ENCODE results near the gene ACSL1. TPM values are rescaled to one million over a fixed set of nuclear protein-coding genes. Genes with fewer than 3 reads are reported as not detected.

ACSL1 gene
- total and polyA plus RNA-seq, 2 of the 8 experiments (the other 6 are each of a cell fraction or from before 2014, with no cell fraction given), result 2.3 to 8.7 TPM

- Histone ChIP-seq H3K27ac (ENCODE audit: low read depth, low read length) (no peak overlapping the region), H4K8ac (ENCODE audit: extremely low read depth, insufficient read depth, low read length) (no peak overlapping the region), H3K79me1 (ENCODE audit: low read depth, low read length) (no peaks in the 10 kb centered on the region; the same call in 1 of the 2 replicates), H4K91ac (replicated peaks; ENCODE audit: insufficient read length, low read length) (no peak overlapping the region), H3K56ac (replicated peaks; ENCODE audit: insufficient read length, low read depth, low read length) (no peak overlapping the region), H2BK20ac (ENCODE audit: low read length) (no peak overlapping the region), H2AK5ac (ENCODE audit: low read depth, low read length) (no peak overlapping the region), H2AFZ (ENCODE audit: low read length) (no peak overlapping the region), H3K36me3 (ENCODE audit: control insufficient read depth in 2 of 4, insufficient read depth in 4 of 4, low read length in 3 of 4) (peaks cover 29 to 80% (median 53%) of the 10 kb centered on the region in 4 experiments), H4K20me1 (replicated peaks in 1 of 2; ENCODE audit: control insufficient read depth in 1 of 2, insufficient read depth in 2 of 2, low read length in 2 of 2) (peaks cover 2 to 11% of the 10 kb centered on the region in 2 experiments), H3K4ac (replicated peaks; ENCODE audit: insufficient read length, low read depth, low read length) (no peak overlapping the region), H2BK5ac (ENCODE audit: low read depth, low read length) (no peak overlapping the region), H3K14ac (ENCODE audit: insufficient read length) (no peak overlapping the region), H3K4me1 (replicated peaks in 1 of 4; ENCODE audit: control insufficient read depth in 3 of 4, insufficient read depth in 4 of 4, low read length in 3 of 4) (peaks cover 0 to 5% (median under 1%) of the 10 kb centered on the region in 4 experiments; a peak in 2 of 7 replicates), H3K23ac (ENCODE audit: insufficient read length) (no peak overlapping the region), H4K5ac (ENCODE audit: insufficient read length, low read depth, low read length) (no peak overlapping the region), H3K18ac (ENCODE audit: extremely low read depth, low read length) (no peak overlapping the region), H2BK120ac (replicated peaks; ENCODE audit: low read depth, low read length) (no peak overlapping the region), H3K4me2 (ENCODE audit: insufficient read depth in 1 of 2, low read depth in 2 of 2, low read length in 2 of 2) (no peak overlapping the region), H3K9ac (replicated peaks in 1 of 4; ENCODE audit: extremely low read depth in 1 of 4, low read depth in 3 of 4, low read length in 3 of 4) (no peak overlapping the region), H3K79me2 (ENCODE audit: control insufficient read depth in 1 of 2, insufficient read depth in 2 of 2, low read length in 2 of 2) (peaks cover 8 to 76% of the 10 kb centered on the region in 2 experiments), H3K4me3 (ENCODE audit: extremely low read depth in 1 of 4, insufficient read depth in 2 of 4, low read depth in 3 of 4, low read length in 4 of 4) (no peak overlapping the region), H3K23me2 (ENCODE audit: low read depth, low read length) (peaks cover 1% of the 10 kb centered on the region; the same call in 1 of the 2 replicates), H3K9me3 (ENCODE audit: insufficient read depth in 2 of 2, low read depth in 1 of 2, low read length in 1 of 2) (no peaks in the 10 kb centered on the region), H2BK15ac (ENCODE audit: low read length) (no peak overlapping the region), H3K27me3 (replicated peaks in 1 of 4; ENCODE audit: control insufficient read depth in 3 of 4, extremely low read depth in 1 of 4, insufficient read depth in 3 of 4, low read length in 3 of 4) (no peaks in the 10 kb centered on the region), H2BK12ac (ENCODE audit: low read depth, low read length) (no peak overlapping the region)
- ChIA-PET CTCF (ENCODE audit: partially characterized antibody) (no interaction called here), POLR2A (ENCODE audit: partially characterized antibody) (no interaction called here)
- 92% methylated on average over 3 of the region's 3 CpGs; no CpG with 5 or more reads in 1 of the 2 experiments for WGBS, 2 experiments (ENCODE audit: extremely low coverage in 1 of 2, insufficient coverage in 1 of 2, insufficient read length in 1 of 2, insufficient replicate concordance in 2 of 2, low coverage in 1 of 2, low lambda C conversion rate in 2 of 2, missing lambda C conversion rate in 1 of 2)
- FAIRE-seq, result no peak
- DNase-seq (ENCODE audit: low read depth in 1 of 2, low spot score in 2 of 2), result no peak
- no peak for TF ChIP-seq SIX5 (IDR thresholded peaks at IDR 0.05; ENCODE audit: low read depth, low read length)
These were observed 98.3 kb downstream of the ACSL1 start for GRCh38 chr4:184727430-184727829.

Measured in H1 (cell line).